GM23338 (cell line): Measurements from ENCODE around the gene DGCR6L.

ENCODE experiments used
- CREB1 ChIP-seq: fragments of 250-450 bp; sonication (Bioruptor Pico); IDR thresholded peaks from 2 replicates; pipeline ENCODE4 v1.5.0; 2020; ENCODE audit warnings: low read depth, mild to moderate bottlenecking, moderate library complexity
- EZH2 ChIP-seq: fragments of 200-600 bp; sonication (generic); IDR thresholded peaks from one replicate; pipeline ENCODE4 v1.8.0; 2017; ENCODE audit warnings: antibody characterized with exemption, mild to moderate bottlenecking, low read depth; ENCODE audit not compliant: unreplicated experiment
- EZH2phosphoT487 ChIP-seq: fragments of 200-600 bp; sonication (generic); IDR thresholded peaks from one replicate; pipeline ENCODE4 v1.8.1; 2018; ENCODE audit warnings: antibody characterized with exemption; ENCODE audit not compliant: unreplicated experiment
- JUNB ChIP-seq: IDR thresholded peaks from one replicate; pipeline ENCODE4 v1.6.1; 2016; ENCODE audit warnings: antibody characterized with exemption; ENCODE audit not compliant: unreplicated experiment
- NANOG ChIP-seq: IDR thresholded peaks from 2 replicates; pipeline ENCODE4 v1.6.1; 2016; ENCODE audit warnings: antibody characterized with exemption, borderline replicate concordance
- POLR2AphosphoS5 ChIP-seq: IDR thresholded peaks from 2 replicates; pipeline ENCODE4 v1.6.1; 2016; ENCODE audit warnings: antibody characterized with exemption, low read depth
- REST ChIP-seq: IDR thresholded peaks from one replicate; pipeline ENCODE4 v1.6.1; 2018; ENCODE audit warnings: antibody characterized with exemption; ENCODE audit not compliant: unreplicated experiment
- STAT1 ChIP-seq: IDR thresholded peaks from one replicate; pipeline ENCODE4 v1.6.1; 2016; ENCODE audit warnings: antibody characterized with exemption; ENCODE audit not compliant: unreplicated experiment
- ZNF114 ChIP-seq: fragments of 250-450 bp; sonication (Bioruptor Pico); IDR thresholded peaks from 2 replicates; pipeline ENCODE4 v1.5.0; 2020; ENCODE audit warnings: mild to moderate bottlenecking, moderate library complexity
- ZNF331 ChIP-seq: fragments of 250-450 bp; sonication (Bioruptor Pico); IDR thresholded peaks from 2 replicates; pipeline ENCODE4 v1.5.0; 2020; ENCODE audit warnings: low read depth, mild to moderate bottlenecking, moderate library complexity
- ZNF462 ChIP-seq: fragments of 250-450 bp; sonication (Bioruptor Pico); IDR thresholded peaks from 2 replicates; pipeline ENCODE4 v1.5.0; 2020; ENCODE audit warnings: mild to moderate bottlenecking, moderate library complexity
- TF ChIP-seq, protein P1 (sequence below), 2 experiments: fragments of 200-600 bp in 1 of 2; sonication (generic) in 1 of 2; conservative IDR thresholded peaks; 2 replicates each; pipeline versions ENCODE4 v1.5.1 to v1.6.1; 2016 to 2017; ENCODE audit warnings: antibody characterized with exemption in 2 of 2, low read depth in 2 of 2, mild to moderate bottlenecking in 2 of 2, moderate library complexity in 1 of 2
- TF ChIP-seq, protein P2 (sequence below): IDR thresholded peaks from 2 replicates; pipeline ENCODE4 v1.6.1; 2016; ENCODE audit warnings: antibody characterized with exemption

- TF ChIP-seq, protein P1, sequence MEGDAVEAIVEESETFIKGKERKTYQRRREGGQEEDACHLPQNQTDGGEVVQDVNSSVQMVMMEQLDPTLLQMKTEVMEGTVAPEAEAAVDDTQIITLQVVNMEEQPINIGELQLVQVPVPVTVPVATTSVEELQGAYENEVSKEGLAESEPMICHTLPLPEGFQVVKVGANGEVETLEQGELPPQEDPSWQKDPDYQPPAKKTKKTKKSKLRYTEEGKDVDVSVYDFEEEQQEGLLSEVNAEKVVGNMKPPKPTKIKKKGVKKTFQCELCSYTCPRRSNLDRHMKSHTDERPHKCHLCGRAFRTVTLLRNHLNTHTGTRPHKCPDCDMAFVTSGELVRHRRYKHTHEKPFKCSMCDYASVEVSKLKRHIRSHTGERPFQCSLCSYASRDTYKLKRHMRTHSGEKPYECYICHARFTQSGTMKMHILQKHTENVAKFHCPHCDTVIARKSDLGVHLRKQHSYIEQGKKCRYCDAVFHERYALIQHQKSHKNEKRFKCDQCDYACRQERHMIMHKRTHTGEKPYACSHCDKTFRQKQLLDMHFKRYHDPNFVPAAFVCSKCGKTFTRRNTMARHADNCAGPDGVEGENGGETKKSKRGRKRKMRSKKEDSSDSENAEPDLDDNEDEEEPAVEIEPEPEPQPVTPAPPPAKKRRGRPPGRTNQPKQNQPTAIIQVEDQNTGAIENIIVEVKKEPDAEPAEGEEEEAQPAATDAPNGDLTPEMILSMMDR (conservative IDR thresholded peaks at IDR 0.05; ENCODE audit: low read depth in 2 of 2): no peak
- TF ChIP-seq EZH2: no peak
- no peak for TF ChIP-seq REST
- no peak for TF ChIP-seq POLR2AphosphoS5
- no peak for TF ChIP-seq JUNB
- TF ChIP-seq, protein P2, sequence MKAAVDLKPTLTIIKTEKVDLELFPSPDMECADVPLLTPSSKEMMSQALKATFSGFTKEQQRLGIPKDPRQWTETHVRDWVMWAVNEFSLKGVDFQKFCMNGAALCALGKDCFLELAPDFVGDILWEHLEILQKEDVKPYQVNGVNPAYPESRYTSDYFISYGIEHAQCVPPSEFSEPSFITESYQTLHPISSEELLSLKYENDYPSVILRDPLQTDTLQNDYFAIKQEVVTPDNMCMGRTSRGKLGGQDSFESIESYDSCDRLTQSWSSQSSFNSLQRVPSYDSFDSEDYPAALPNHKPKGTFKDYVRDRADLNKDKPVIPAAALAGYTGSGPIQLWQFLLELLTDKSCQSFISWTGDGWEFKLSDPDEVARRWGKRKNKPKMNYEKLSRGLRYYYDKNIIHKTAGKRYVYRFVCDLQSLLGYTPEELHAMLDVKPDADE: no peak
- no peak for TF ChIP-seq CREB1 (CRISPR knock-in tag)
- no peak for TF ChIP-seq EZH2phosphoT487
- TF ChIP-seq ZNF462 (CRISPR knock-in tag): no peak
- no peak for TF ChIP-seq NANOG
- TF ChIP-seq ZNF331 (CRISPR knock-in tag): no peak
- no peak for TF ChIP-seq STAT1
- no peak for TF ChIP-seq ZNF114 (CRISPR knock-in tag)
Measured at GRCh38 chr22:20267441-20268278, 52.2 kb downstream of the DGCR6L start.
